ENCODE measurements around the gene KRT80.

KRT80 gene

DNA sequence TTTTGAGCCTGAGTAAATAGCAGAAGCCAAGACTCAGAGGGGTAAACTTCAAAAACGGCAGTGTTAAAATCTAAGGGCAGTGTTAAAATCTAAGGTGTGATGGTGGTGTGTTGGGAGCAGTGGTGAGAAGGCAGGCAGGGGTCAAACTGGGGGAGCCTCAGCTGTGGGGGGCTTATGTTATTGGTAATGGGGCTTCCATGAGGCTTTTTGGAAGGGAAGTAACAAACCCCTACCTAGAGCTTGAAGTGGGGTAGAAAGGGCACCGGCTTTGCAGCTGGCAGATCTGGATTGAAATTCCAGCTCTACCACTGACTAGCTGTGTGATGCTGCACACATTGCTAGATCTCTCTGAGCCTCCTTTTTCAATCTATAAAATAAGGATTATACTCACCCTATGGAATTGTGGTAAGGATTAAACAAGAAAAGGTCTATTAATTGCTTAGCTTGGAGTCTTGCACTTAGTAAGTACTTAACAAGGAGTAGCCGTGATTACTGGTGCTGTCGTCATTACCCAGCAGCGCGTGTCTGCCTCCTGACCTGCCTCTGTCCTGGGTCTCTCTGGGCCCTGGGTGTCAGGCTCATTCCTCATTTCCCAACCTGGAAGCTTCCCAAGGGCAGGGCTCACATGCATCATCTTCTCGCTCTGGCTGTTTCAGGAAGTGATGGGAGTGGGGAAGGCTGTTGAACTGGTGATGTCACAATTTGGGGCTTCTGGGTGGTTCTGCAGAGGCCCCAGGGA, 18.5 kb upstream of the KRT80 start:
- no peak for DNase-seq

GRCh38 chr12:52209321-52209720, 17.5 kb upstream of the KRT80 start:
- DNase-seq: no peak

DNA sequence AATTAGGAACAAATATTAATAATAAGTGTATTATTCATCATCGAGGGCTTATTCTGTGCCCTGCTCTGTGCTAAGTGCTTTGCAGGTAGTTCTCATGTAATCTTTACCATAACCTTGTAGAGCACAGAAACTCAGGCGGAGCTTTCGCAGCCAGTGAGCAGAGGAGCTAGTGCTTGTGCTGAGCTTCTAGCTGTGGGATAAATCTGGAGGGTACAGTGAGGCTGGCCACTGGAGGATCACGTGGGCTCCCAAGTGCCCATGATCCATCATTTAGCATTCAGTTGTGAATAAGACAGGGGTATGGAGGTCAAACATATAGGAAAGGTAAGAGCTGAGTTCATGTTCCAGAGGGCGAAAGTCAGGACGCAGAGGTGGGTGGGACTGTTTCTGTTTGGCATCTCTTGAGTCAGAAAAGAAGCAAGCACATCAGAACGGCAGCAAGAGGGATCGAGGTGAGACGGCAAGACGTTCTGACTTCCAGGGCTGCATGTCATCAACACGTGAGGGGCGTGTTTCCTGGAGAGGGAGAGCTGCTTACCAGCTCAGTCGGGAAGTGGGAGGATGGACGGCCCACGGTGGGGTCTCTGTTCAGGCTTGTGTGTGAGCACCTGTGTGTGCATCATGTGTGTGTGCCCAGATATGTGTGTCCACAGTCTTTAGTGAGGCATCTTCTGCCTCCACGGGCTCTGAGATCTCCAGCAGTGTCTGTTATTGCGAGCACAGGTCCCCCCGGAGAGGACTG, 16.8 kb upstream of the KRT80 start:
- DNase-seq: no peak

DNA sequence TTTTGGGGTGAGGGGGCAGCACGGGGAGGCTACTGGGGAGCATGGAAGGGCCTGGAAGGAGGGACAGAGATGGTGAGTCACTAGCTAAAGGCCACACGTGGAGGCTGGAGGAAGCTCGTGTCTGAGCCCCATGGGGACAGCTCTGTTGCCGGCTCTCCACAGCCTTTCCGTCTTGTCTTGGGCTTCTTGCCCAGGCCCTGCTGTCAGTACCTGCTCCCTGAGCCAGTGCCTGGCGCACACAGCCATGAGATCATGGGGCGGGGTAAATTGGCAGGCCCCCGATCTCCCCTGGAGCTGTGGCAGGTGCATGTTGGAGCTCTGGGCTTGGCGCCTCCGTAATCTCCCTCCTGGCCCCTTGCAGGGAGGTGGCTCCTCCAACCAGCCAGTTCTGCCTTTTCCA, 16.1 kb upstream of the KRT80 start:
- no peak for DNase-seq

- no peak for DNase-seq
Observed at GRCh38 chr12:52207106-52207505, 15.3 kb upstream of the KRT80 start.

GRCh38 chr12:52206304-52207040, 14.7 kb upstream of the KRT80 start:
- no peak for DNase-seq

GRCh38 chr12:52205612-52206303, 13.9 kb upstream of the KRT80 start:
- DNase-seq: no peak

GRCh38 chr12:52204931-52205505, 13.2 kb upstream of the KRT80 start:
- no peak for DNase-seq

GRCh38 chr12:52204095-52204930, 12.5 kb upstream of the KRT80 start:
- DNase-seq: no peak

GRCh38 chr12:52203079-52203921, 11.5 kb upstream of the KRT80 start:
- DNase-seq: peak; percentile 82

- no peak for DNase-seq
Observed at GRCh38 chr12:52202361-52203078, 10.7 kb upstream of the KRT80 start.

DNA sequence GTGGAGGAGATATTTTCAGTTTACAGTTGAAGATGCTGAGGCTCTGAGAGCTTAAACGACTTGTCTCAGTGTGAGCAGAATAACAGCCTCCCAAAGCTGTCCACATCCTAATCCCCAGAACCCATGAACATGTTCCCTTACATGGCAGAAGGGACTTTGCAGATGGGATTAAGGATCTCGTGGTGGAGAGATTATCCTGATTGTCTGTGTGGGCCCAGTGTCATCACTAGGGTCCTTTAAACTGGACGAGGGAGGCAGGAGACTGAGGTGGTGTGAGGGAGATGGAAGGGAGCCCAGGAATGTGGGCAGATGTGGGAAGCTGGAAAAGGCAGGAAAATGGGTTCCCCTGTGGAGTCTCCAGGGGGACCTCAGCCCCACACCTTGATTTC, 9.6 kb upstream of the KRT80 start:
- no peak for DNase-seq

DNA sequence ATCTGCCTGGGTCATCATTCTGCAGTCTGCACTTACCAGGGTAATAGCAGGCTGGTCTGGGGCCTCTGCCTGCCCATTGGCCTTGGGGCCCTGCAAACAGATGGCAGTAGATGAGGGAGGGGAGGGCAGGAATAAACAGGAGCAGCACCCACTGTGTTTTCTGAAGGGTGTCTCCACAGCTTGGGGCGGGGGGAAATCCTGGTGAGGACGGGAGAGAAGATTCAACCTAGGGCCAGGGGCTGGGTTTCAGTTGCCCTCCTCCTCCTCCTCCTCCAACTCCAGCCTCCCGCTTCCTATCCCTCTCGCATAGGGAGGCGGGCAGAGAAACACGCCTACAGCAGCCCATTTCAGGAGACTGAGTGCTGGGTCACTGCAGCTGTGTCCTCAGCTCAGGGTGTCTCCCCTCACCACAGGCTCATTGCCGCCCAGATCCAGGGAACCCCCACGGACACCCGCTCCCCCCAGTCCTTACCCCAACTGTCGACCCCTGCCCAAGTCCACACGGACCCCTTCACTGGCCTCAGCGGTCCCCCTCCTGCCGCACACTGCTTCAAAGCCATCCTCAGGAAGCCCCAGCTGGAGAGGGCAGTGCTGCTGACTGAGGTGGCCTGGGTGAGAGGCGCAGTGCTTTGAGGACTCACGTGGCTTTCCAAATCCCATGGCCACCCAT, 9.1 kb upstream of the KRT80 start:
- no peak for DNase-seq

GRCh38 chr12:52200086-52200780, 8.4 kb upstream of the KRT80 start:
- peak; percentile 18 for DNase-seq

DNA sequence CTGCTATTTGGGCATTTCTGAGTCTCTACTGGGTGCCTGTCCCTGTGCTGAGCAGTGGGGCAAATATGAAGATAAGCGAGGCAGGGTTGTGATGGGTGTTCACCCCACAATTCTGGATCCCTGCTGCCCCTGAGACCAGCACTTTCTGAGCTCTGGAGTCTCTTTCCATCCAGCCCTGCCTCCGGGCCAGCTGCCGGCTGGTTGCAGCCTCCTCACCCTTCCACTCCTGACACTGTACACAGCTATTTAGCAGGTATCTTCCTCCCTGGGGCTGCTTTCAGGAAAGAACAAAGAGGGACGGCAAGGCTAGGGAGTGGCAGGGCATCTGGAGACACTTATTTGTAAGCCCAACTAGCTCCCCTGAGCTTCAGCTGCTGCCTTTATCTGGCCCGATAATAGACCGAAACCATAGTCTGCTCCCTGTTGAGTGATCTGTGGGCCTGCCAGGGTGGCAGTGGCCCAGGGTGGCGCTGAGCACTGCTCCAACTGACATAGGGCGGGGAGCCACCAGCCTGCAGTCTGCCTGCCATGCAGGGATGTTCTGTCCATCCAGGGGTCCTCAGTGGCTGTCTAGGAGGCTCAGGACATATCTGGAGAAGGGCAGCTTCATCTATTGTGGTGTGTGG, 7.6 kb upstream of the KRT80 start:
- no peak for DNase-seq

GRCh38 chr12:52198454-52199215, 6.8 kb upstream of the KRT80 start:
- peak; percentile 65 for DNase-seq

DNA sequence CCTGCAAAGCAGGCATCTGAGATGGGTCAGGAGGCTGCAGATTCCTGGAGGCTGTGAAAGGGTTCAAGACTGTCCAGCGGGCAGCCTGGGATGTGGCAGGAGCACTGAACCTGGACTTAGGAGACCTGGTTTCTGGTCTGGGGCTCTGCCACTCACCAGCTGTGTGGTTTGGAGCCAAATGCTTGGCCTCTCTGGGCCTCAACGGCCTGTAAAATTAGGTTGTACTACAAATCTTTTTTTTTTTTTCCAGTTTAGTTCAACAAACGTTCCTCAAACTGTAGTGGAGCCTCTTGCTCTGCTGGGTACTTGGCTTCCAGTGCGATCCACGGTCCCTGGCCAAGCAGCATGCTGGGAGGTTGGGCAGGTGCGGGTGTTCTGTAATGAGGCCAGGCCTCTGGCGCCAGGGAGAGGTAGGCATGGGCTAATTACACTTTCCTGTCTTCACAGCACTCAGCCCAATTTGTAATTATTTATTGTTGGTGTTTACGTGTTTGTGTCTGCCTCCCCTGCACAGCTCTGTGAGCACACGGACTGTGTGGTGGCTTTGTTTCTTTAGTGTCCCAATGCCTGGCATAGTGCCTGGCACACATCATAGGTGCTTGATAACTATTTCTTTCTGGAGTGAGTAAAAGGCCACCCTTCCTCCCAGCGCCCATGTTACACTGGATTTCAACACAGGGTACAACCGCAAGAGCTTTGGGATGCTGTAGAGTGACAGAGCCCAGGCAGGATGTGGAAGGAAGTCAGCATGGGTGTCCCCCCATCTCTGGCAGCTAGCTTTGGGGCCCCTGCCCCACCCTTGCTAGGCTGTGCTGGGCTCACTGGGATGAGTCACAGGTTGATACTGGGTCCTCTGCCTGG, 5.8 kb upstream of the KRT80 start:
- DNase-seq: peak; percentile 67
